HUES48 (cell line): Measurements from ENCODE around the gene FRMD4A.

Experiments used
- H3K27ac ChIP-seq: one replicate; pipeline ENCODE4 v1.7.0; 2013; ENCODE audit warnings: low read depth, low read length, inconsistent platforms
- H3K27me3 ChIP-seq: 2 replicates; pipeline ENCODE4 v1.6.1; 2013; ENCODE audit warnings: mild to moderate bottlenecking, low read length; ENCODE audit not compliant: control insufficient read depth, insufficient read depth
- H3K36me3 ChIP-seq: 2 replicates; pipeline ENCODE4 v1.6.1; 2013; ENCODE audit warnings: low read length; ENCODE audit not compliant: control insufficient read depth, insufficient read depth
- H3K4me1 ChIP-seq: 2 replicates; pipeline ENCODE4 v1.6.1; 2013; ENCODE audit warnings: mild to moderate bottlenecking, low read length; ENCODE audit not compliant: control insufficient read depth, insufficient read depth
- H3K4me3 ChIP-seq: 2 replicates; pipeline ENCODE4 v1.5.1; 2013; ENCODE audit warnings: mild to moderate bottlenecking, low read depth, low read length
- H3K9ac ChIP-seq: 2 replicates; pipeline ENCODE4 v1.6.1; 2013; ENCODE audit warnings: mild to moderate bottlenecking, low read depth, low read length, moderate library complexity
- H3K9me3 ChIP-seq: 2 replicates; pipeline ENCODE4 v1.6.1; 2013; ENCODE audit warnings: low read length; ENCODE audit not compliant: control insufficient read depth, insufficient read depth

FRMD4A gene

GRCh38 chr10:13845897-13846296 is 484.8 kb downstream of the FRMD4A start:
- Histone ChIP-seq H3K36me3 (no peaks in the 10 kb centered on the region), H3K27ac (no peak overlapping the region), H3K9me3 (peaks cover 9% of the 10 kb centered on the region), H3K9ac (no peak overlapping the region), H3K4me3 (no peak overlapping the region), H3K4me1 (peaks cover 12% of the 10 kb centered on the region), H3K27me3 (no peaks in the 10 kb centered on the region)

- peaks cover 9% of the 10 kb centered on the region for H3K9me3 ChIP-seq
- no peak overlapping the region for H3K27ac ChIP-seq
- H3K27me3 ChIP-seq = no peaks in the 10 kb centered on the region
Measured at GRCh38 chr10:13844651-13845050, 486.1 kb downstream of the FRMD4A start.

GRCh38 chr10:13842117-13842516 is 488.6 kb downstream of the FRMD4A start:
- Histone ChIP-seq H3K9ac (no peak overlapping the region), H3K4me3 (no peak overlapping the region), H3K27ac (no peak overlapping the region), H3K4me1 (no peaks in the 10 kb centered on the region), H3K36me3 (no peaks in the 10 kb centered on the region), H3K9me3 (peaks cover 9% of the 10 kb centered on the region), H3K27me3 (no peaks in the 10 kb centered on the region)

More at GRCh38 chr10:13844651-13845050, 486.1 kb downstream of the FRMD4A start:
- no peaks in the 10 kb centered on the region for H3K36me3 ChIP-seq
- H3K4me1 ChIP-seq = peaks cover 12% of the 10 kb centered on the region
- H3K4me3 ChIP-seq = no peak overlapping the region
- no peak overlapping the region for H3K9ac ChIP-seq

GRCh38 chr10:13840036-13840435 is 490.7 kb downstream of the FRMD4A start:
- Histone ChIP-seq H3K9ac (no peak overlapping the region), H3K4me3 (no peak overlapping the region), H3K27ac (peak overlapping the region; percentile 48), H3K27me3 (no peaks in the 10 kb centered on the region), H3K4me1 (peaks cover under 1% of the 10 kb centered on the region), H3K9me3 (peaks cover 9% of the 10 kb centered on the region), H3K36me3 (no peaks in the 10 kb centered on the region)

- Histone ChIP-seq H3K9ac (no peak overlapping the region), H3K4me3 (no peak overlapping the region), H3K36me3 (no peaks in the 10 kb centered on the region), H3K9me3 (peaks cover 9% of the 10 kb centered on the region), H3K27ac (peak overlapping the region; percentile 48), H3K27me3 (no peaks in the 10 kb centered on the region), H3K4me1 (peaks cover 6% of the 10 kb centered on the region)
Measured at GRCh38 chr10:13839430-13839990, 491.2 kb downstream of the FRMD4A start.

- peaks cover 9% of the 10 kb centered on the region for H3K9me3 ChIP-seq
- H3K36me3 ChIP-seq = no peaks in the 10 kb centered on the region
- no peaks in the 10 kb centered on the region for H3K27me3 ChIP-seq
- H3K27ac ChIP-seq = no peak overlapping the region
- no peak overlapping the region for H3K9ac ChIP-seq
- H3K4me1 ChIP-seq = peaks cover 11% of the 10 kb centered on the region
- no peak overlapping the region for H3K4me3 ChIP-seq
Measured at GRCh38 chr10:13839030-13839429, 491.7 kb downstream of the FRMD4A start.

- Histone ChIP-seq H3K4me1 (peaks cover 11% of the 10 kb centered on the region), H3K27me3 (no peaks in the 10 kb centered on the region), H3K9me3 (peaks cover 9% of the 10 kb centered on the region), H3K27ac (no peak overlapping the region), H3K4me3 (no peak overlapping the region), H3K9ac (no peak overlapping the region), H3K36me3 (no peaks in the 10 kb centered on the region)
Measured at GRCh38 chr10:13837966-13838365, 492.8 kb downstream of the FRMD4A start.

- H3K4me1 ChIP-seq = peaks cover 21% of the 10 kb centered on the region
- H3K36me3 ChIP-seq = no peaks in the 10 kb centered on the region
- no peaks in the 10 kb centered on the region for H3K27me3 ChIP-seq
- no peak overlapping the region for H3K4me3 ChIP-seq
- no peaks in the 10 kb centered on the region for H3K9me3 ChIP-seq
- H3K9ac ChIP-seq = no peak overlapping the region
- H3K27ac ChIP-seq = peak overlapping the region; percentile 40
Measured at GRCh38 chr10:13834581-13835286, 496.0 kb downstream of the FRMD4A start.

- H3K9ac ChIP-seq = no peak overlapping the region
- no peak overlapping the region for H3K4me3 ChIP-seq
- no peaks in the 10 kb centered on the region for H3K27me3 ChIP-seq
- H3K9me3 ChIP-seq = no peaks in the 10 kb centered on the region
- no peaks in the 10 kb centered on the region for H3K36me3 ChIP-seq
- H3K27ac ChIP-seq = no peak overlapping the region
- peaks cover 34% of the 10 kb centered on the region for H3K4me1 ChIP-seq
Measured at GRCh38 chr10:13831711-13832141, 499.0 kb downstream of the FRMD4A start.

GRCh38 chr10:13830385-13830784 is 500.3 kb downstream of the FRMD4A start:
- H3K9me3 ChIP-seq = no peaks in the 10 kb centered on the region
- no peak overlapping the region for H3K4me3 ChIP-seq
- H3K27ac ChIP-seq = no peak overlapping the region
- no peaks in the 10 kb centered on the region for H3K36me3 ChIP-seq
- no peaks in the 10 kb centered on the region for H3K27me3 ChIP-seq
- peaks cover 34% of the 10 kb centered on the region for H3K4me1 ChIP-seq
- no peak overlapping the region for H3K9ac ChIP-seq

GRCh38 chr10:13829790-13830189 is 500.9 kb downstream of the FRMD4A start:
- no peak overlapping the region for H3K4me3 ChIP-seq
- H3K36me3 ChIP-seq = no peaks in the 10 kb centered on the region
- no peaks in the 10 kb centered on the region for H3K27me3 ChIP-seq
- H3K9ac ChIP-seq = no peak overlapping the region
- H3K4me1 ChIP-seq = peaks cover 31% of the 10 kb centered on the region
- no peaks in the 10 kb centered on the region for H3K9me3 ChIP-seq
- H3K27ac ChIP-seq = no peak overlapping the region
